ENCODE data around the gene PTPRT. TPM values are rescaled to one million over a fixed set of nuclear protein-coding genes. Genes with fewer than 3 reads are reported as not detected.
"Not testable (repeated sequence)": the region's sequence is repeated elsewhere in the genome, so short reads cannot be mapped to it uniquely, and the experiment has no call there.

PTPRT gene
- total RNA-seq, 2 experiments from 2014 or later, result not detected

- no peaks in the 10 kb centered on the region for H3K9me3 Mint-ChIP-seq
- H3K36me3 Mint-ChIP-seq, result no peaks in the 10 kb centered on the region
- DNase-seq, result no peak
- H3K27me3 Mint-ChIP-seq, result no peaks in the 10 kb centered on the region
- H3K27ac Mint-ChIP-seq, result no peak overlapping the region
- no peaks in the 10 kb centered on the region for H3K4me1 Mint-ChIP-seq
- H3K4me3 Mint-ChIP-seq, result no peak overlapping the region
Measured at GRCh38 chr20:43167021-43167420, 22.7 kb downstream of the PTPRT start.

GRCh38 chr20:43165611-43166010 is 24.1 kb downstream of the PTPRT start:
- H3K36me3 Mint-ChIP-seq, result no peaks in the 10 kb centered on the region
- no peak overlapping the region for H3K27ac Mint-ChIP-seq
- H3K4me3 Mint-ChIP-seq, result no peak overlapping the region
- no peaks in the 10 kb centered on the region for H3K9me3 Mint-ChIP-seq
- no peak for DNase-seq
- H3K27me3 Mint-ChIP-seq, result no peaks in the 10 kb centered on the region
- no peaks in the 10 kb centered on the region for H3K4me1 Mint-ChIP-seq

- H3K27ac Mint-ChIP-seq, H3K27me3 Mint-ChIP-seq, H3K4me1 Mint-ChIP-seq, DNase-seq, H3K4me3 Mint-ChIP-seq, H3K9me3 Mint-ChIP-seq, H3K36me3 Mint-ChIP-seq: not testable (repeated sequence)
Measured at GRCh38 chr20:43164736-43165135, 25.0 kb downstream of the PTPRT start.

GRCh38 chr20:43161716-43162115 is 28.0 kb downstream of the PTPRT start:
- Mint-ChIP-seq H3K9me3 (no peaks in the 10 kb centered on the region), H3K27ac (no peak overlapping the region), H3K36me3 (no peaks in the 10 kb centered on the region), H3K4me1 (no peaks in the 10 kb centered on the region), H3K4me3 (no peak overlapping the region), H3K27me3 (peaks cover 8% of the 10 kb centered on the region)
- DNase-seq, result no peak

GRCh38 chr20:43160941-43161340 is 28.8 kb downstream of the PTPRT start:
- Mint-ChIP-seq H3K4me3 (no peak overlapping the region), H3K4me1 (no peaks in the 10 kb centered on the region), H3K27ac (no peak overlapping the region), H3K27me3 (peaks cover 12% of the 10 kb centered on the region), H3K9me3 (no peaks in the 10 kb centered on the region), H3K36me3 (no peaks in the 10 kb centered on the region)
- DNase-seq, result no peak

GRCh38 chr20:43159994-43160393 is 29.7 kb downstream of the PTPRT start:
- Mint-ChIP-seq H3K36me3 (no peaks in the 10 kb centered on the region), H3K27me3 (peaks cover 14% of the 10 kb centered on the region), H3K9me3 (no peaks in the 10 kb centered on the region), H3K4me1 (no peaks in the 10 kb centered on the region), H3K27ac (no peak overlapping the region), H3K4me3 (no peak overlapping the region)
- DNase-seq, result no peak

GRCh38 chr20:43155366-43156100 is 34.2 kb downstream of the PTPRT start:
- H3K9me3 Mint-ChIP-seq, result no peaks in the 10 kb centered on the region
- peaks cover 4% of the 10 kb centered on the region for H3K4me1 Mint-ChIP-seq
- no peak overlapping the region for H3K27ac Mint-ChIP-seq
- no peaks in the 10 kb centered on the region for H3K36me3 Mint-ChIP-seq
- H3K27me3 Mint-ChIP-seq, result peaks cover 19% of the 10 kb centered on the region
- DNase-seq, result no peak
- no peak overlapping the region for H3K4me3 Mint-ChIP-seq

- Mint-ChIP-seq H3K4me1 (peaks cover 4% of the 10 kb centered on the region), H3K36me3 (no peaks in the 10 kb centered on the region), H3K4me3 (no peak overlapping the region), H3K9me3 (no peaks in the 10 kb centered on the region), H3K27me3 (peaks cover 11% of the 10 kb centered on the region), H3K27ac (no peak overlapping the region)
- no peak for DNase-seq
Measured at GRCh38 chr20:43151901-43152300, 37.8 kb downstream of the PTPRT start.

- no peaks in the 10 kb centered on the region for H3K9me3 Mint-ChIP-seq
- H3K27ac Mint-ChIP-seq, result no peak overlapping the region
- H3K27me3 Mint-ChIP-seq, result peaks cover 10% of the 10 kb centered on the region
- DNase-seq, result no peak
- no peaks in the 10 kb centered on the region for H3K36me3 Mint-ChIP-seq
- H3K4me3 Mint-ChIP-seq, result no peak overlapping the region
- H3K4me1 Mint-ChIP-seq, result peaks cover 4% of the 10 kb centered on the region
Measured at GRCh38 chr20:43151256-43151655, 38.5 kb downstream of the PTPRT start.

- Mint-ChIP-seq H3K27me3 (no peaks in the 10 kb centered on the region), H3K36me3 (peaks cover 1% of the 10 kb centered on the region), H3K9me3 (no peaks in the 10 kb centered on the region), H3K4me1 (no peaks in the 10 kb centered on the region), H3K27ac (no peak overlapping the region), H3K4me3 (no peak overlapping the region)
- DNase-seq, result no peak
Measured at GRCh38 chr20:43140726-43141125, 49.0 kb downstream of the PTPRT start.

- Mint-ChIP-seq H3K27ac (no peak overlapping the region), H3K4me1 (no peaks in the 10 kb centered on the region), H3K4me3 (no peak overlapping the region), H3K9me3 (no peaks in the 10 kb centered on the region), H3K27me3 (no peaks in the 10 kb centered on the region), H3K36me3 (peaks cover 1% of the 10 kb centered on the region)
- DNase-seq, result no peak
Measured at GRCh38 chr20:43138061-43138770, 51.5 kb downstream of the PTPRT start.

- Mint-ChIP-seq H3K27ac (no peak overlapping the region), H3K9me3 (no peaks in the 10 kb centered on the region), H3K4me3 (no peak overlapping the region), H3K27me3 (no peaks in the 10 kb centered on the region), H3K4me1 (no peaks in the 10 kb centered on the region), H3K36me3 (peaks cover 1% of the 10 kb centered on the region)
- no peak for DNase-seq
Measured at GRCh38 chr20:43137160-43137559, 52.5 kb downstream of the PTPRT start.

GRCh38 chr20:43124241-43124640 is 65.5 kb downstream of the PTPRT start:
- no peak for DNase-seq
- peaks cover 4% of the 10 kb centered on the region for H3K27me3 Mint-ChIP-seq
- no peaks in the 10 kb centered on the region for H3K4me1 Mint-ChIP-seq
- no peak overlapping the region for H3K27ac Mint-ChIP-seq
- no peaks in the 10 kb centered on the region for H3K36me3 Mint-ChIP-seq
- H3K9me3 Mint-ChIP-seq, result no peaks in the 10 kb centered on the region
- H3K4me3 Mint-ChIP-seq, result no peak overlapping the region

GRCh38 chr20:43123180-43123579 is 66.5 kb downstream of the PTPRT start:
- Mint-ChIP-seq H3K27me3 (peaks cover 4% of the 10 kb centered on the region), H3K27ac (no peak overlapping the region), H3K9me3 (no peaks in the 10 kb centered on the region), H3K4me3 (no peak overlapping the region), H3K4me1 (no peaks in the 10 kb centered on the region), H3K36me3 (no peaks in the 10 kb centered on the region)
- no peak for DNase-seq

- Mint-ChIP-seq H3K27me3 (peaks cover 4% of the 10 kb centered on the region), H3K4me1 (no peaks in the 10 kb centered on the region), H3K36me3 (no peaks in the 10 kb centered on the region), H3K4me3 (no peak overlapping the region), H3K9me3 (no peaks in the 10 kb centered on the region), H3K27ac (no peak overlapping the region)
- DNase-seq, result no peak
Measured at GRCh38 chr20:43119720-43120119, 70.0 kb downstream of the PTPRT start.

- Mint-ChIP-seq H3K36me3 (no peaks in the 10 kb centered on the region), H3K27ac (no peak overlapping the region), H3K9me3 (no peaks in the 10 kb centered on the region), H3K4me1 (no peaks in the 10 kb centered on the region), H3K4me3 (no peak overlapping the region), H3K27me3 (peaks cover 6% of the 10 kb centered on the region)
- DNase-seq, result no peak
Measured at GRCh38 chr20:43102394-43102793, 87.3 kb downstream of the PTPRT start.
